Stimulated activated CD4-positive, alpha-beta T cell treated with anti-CD3 and anti-CD28 coated beads, Interleukin-15, amount 100 ng/mL, for 24 hours (primary cell): ENCODE measurements around the gene ZNF469.
"Not testable (repeated sequence)": the region's sequence is repeated elsewhere in the genome, so short reads cannot be mapped to it uniquely, and the experiment has no call there.

Source experiments
- DNase-seq: peaks from one replicate; pipeline ENCODE4 v3.0.0-alpha.2; 2020

ZNF469 gene

DNA sequence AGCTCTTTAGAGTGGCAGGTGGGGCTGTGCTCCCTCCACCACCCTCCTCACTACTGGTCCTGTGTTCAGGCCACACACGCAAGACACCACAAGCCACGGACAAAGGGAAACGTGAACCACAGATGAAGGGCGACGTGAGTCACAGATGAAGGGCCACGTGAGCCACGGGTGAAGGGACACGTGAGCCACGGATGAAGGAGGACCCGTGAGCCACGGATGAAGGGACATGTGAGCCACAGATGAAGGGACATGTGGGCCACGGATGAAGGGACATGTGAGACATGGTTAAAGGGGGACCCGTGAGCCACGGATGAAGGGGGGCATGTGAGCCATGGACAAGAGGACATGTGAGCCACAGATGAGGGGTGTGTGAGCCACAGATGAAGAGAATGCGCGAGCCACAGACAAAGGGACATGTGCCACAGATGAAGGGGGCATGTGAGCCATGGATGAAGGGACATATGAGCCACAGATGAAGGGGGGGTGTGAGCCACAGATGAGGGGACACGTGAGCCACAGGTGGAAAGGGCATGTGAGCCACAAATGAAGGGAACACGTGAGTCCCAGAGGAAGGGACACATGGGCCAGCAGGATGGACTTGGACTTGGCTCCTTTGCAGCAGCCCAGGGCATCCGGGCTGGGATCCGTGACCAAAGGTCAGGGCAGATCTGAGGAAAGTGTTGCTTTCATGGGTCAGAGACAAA is 15.6 kb downstream of the ZNF469 start:
- no peak for DNase-seq

GRCh38 chr16:88398874-88399178 is 16.1 kb downstream of the ZNF469 start:
- no peak for DNase-seq

- no peak for DNase-seq
These were observed 17.4 kb downstream of the ZNF469 start for GRCh38 chr16:88400186-88400585.

GRCh38 chr16:88401604-88402246 is 19.0 kb downstream of the ZNF469 start:
- DNase-seq, result no peak

DNA sequence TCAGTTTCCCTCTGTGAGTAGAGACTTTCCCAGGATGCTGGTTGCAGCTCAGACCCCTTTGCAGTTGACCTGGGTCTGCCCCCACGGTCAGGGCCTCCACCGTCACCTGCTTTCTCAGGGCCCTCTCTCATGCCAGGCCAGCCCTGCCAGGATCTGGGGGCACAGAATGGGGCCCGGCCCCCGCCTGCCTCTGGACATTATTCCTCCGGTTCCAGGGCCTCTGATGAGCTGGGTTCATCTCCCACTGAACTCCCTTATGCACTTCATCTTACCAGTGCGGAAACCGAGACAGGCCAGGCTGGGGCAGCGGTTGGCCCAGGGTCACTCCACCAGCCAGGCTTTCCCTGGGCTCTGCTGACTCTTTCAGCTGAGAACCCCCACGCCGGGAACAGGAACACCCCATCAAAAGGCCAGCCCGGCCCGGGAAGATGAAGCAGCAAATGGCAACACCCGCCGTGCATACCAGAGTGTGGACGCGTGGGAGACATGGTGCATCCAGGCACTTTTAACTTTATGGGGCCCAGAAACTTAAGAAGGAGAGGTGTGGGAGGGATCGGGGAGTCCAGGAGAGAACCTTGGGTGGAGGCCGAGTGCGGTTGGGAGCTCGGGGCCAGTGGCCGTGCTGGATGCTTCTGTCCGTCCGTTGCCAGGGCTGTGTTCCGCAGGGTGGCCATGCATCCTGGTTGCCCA is 19.9 kb downstream of the ZNF469 start:
- DNase-seq, result no peak

GRCh38 chr16:88403794-88404581 is 21.2 kb downstream of the ZNF469 start:
- no peak for DNase-seq

- DNase-seq, result no peak
These were observed 22.0 kb downstream of the ZNF469 start for GRCh38 chr16:88404769-88405168.

DNA sequence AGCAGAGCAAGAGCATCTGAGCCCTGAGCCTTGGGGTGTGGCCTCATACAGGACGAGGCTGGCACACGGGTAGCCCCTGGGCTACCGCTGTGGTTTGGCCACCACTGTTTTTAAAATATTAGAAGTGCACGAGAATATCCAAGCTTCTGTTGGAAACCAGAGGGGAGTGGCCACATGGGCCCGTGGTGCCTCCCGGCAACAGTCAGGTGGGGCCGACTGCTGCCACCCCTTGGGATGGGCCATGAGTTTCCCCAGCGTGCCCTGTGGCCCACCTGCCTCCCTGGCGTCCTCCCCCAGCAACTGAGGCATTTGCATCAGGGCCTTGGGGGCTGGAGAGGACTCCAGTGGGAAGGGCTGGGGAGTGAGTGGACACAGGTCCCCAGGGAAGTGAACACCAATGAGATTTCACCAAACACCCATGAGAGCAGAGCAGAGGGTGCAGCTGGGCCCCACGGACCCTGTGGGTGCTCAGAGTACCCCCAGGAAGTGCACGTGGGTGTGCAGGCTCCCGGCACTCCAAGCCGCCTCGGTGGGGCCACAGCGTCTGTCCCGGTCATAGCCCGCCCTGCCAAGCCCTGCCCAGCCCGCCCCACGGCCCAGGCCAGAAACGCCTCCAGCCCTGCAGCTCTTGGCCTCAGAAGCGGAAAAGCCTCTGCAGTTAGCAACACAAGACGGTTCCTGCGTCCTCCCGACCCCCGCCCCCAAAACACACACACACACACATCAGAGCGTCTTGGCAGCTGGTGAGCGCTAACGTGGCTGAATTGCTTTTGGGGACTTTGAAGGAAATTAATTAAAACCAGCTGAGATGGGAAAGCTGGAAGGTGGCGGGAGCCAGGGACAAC is 22.7 kb downstream of the ZNF469 start:
- DNase-seq, result no peak

- no peak for DNase-seq
These were observed 23.6 kb downstream of the ZNF469 start for GRCh38 chr16:88406096-88407041.

- no peak for DNase-seq
These were observed 24.3 kb downstream of the ZNF469 start for GRCh38 chr16:88407042-88407420.

GRCh38 chr16:88407807-88408206 is 25.0 kb downstream of the ZNF469 start:
- DNase-seq, result no peak

DNA sequence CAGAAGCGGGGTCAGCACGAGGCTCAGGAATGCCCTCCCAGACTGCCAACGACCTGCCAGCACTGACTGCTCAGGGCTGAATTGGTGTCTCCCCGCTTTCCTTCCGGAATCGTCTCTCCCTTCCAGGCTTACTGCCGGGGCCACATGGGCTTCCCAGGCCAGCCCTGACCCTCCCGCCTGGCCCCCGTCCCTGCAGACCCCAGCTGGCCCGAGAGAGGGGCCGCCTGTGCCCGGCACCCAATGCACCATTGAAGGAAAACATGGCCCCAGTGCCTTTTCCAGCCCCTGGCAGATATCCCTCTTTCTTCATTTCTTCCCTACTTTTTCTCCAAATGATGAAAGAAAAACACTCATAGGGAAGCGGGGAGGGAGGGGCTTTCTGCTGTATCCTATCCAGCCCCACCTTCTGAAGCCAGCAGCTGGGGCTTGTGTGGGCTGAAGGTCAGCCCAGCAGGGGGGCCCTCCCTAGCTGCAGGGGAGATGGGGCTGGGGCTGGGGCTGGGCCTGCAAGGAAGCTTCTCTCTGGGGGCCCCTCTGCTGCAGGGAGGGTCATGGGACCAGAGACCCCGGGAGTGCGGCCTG is 25.9 kb downstream of the ZNF469 start:
- DNase-seq, result no peak

GRCh38 chr16:88409296-88410065 is 26.7 kb downstream of the ZNF469 start:
- DNase-seq, result no peak

GRCh38 chr16:88410297-88410968 is 27.7 kb downstream of the ZNF469 start:
- DNase-seq, result not testable (repeated sequence)

GRCh38 chr16:88411951-88412576 is 29.3 kb downstream of the ZNF469 start:
- no peak for DNase-seq

DNA sequence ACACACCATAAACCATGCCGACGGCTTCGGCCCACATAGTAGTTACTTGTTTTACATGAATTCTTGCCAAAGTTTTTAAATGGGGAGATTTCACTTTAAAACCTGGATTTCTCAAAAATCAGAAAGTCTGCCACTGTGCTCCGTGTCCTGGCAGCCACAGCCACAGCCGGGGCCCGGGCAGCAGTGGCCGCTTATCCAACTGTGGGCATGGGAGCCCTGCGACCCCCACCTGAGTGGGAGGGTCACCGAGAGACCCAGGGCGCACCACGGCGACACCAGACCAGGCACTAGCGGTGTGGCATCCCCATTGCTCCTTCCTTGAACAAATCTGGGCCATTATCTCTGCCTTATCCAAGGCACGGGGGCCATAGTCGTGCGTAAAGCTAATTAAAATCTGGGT is 30.0 kb downstream of the ZNF469 start:
- no peak for DNase-seq

DNA sequence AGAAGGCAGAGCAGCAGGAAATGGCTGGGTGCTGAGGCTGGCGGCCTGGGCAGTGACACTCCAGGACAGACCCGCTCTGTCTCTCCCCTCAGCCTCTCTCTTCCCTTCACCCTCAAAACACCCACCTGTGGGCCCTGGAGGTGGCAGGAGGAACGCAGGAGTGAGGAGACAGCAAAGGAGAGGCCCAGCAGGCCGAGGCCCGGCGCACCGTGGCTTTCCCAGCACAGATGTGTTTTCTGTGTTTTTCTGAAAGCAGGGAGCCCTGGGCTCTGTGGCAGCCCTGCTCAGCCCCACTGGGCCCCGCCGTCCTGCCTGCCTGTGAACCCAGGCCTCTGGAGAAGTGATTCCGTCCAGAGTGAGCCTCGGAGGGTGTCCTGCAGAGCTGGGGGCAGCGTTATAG is 30.5 kb downstream of the ZNF469 start:
- DNase-seq, result no peak

DNA sequence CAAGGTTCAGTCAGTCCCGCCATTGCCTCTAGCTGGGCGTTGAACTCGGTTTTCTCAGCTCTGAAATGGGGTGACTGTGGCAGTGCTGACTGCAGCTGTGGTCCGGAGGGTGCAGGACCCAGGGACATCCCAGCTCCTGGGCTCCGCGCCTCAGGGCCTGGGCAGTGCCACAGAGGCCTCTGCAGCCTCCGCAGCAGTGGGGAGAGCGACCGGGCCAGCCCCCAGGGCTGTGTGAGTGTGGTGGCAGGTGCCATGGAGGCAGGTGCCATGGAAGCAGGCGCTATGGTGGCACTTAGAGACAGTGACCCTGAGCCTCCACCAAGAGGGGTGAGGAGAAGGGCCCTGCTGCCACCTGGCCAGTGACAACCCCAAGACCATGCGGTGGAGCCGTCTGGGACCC is 30.9 kb downstream of the ZNF469 start:
- no peak for DNase-seq
